GM12865 (cell line): ENCODE data around the gene NPFFR2.
A peak's percentile ranks its signal among the peaks of the same experiment; 100 is the strongest.

Source experiments
- DNase-seq: peaks from one replicate; pipeline ENCODE4 v3.0.0; 2010; ENCODE audit warnings: low read depth
- H3K4me3 ChIP-seq: 2 replicates; pipeline ENCODE4 v1.5.1; 2011; ENCODE audit warnings: mild to moderate bottlenecking, low read depth, low read length, control low read depth
- CTCF ChIP-seq: IDR thresholded peaks from 2 replicates; pipeline ENCODE4 v1.5.1; 2011; ENCODE audit warnings: low read length, control low read depth, low read depth, inconsistent platforms; ENCODE audit not compliant: insufficient read depth; ENCODE audit errors: missing control alignments

Gene NPFFR2

GRCh38 chr4:72179342-72179741 lies 147.5 kb downstream of the NPFFR2 start:
- no peak overlapping the region for H3K4me3 ChIP-seq
- DNase-seq = no peak
- TF ChIP-seq CTCF = no peak

- no peak for TF ChIP-seq CTCF
- H3K4me3 ChIP-seq = no peak overlapping the region
- DNase-seq = peak; percentile 4
Measured at GRCh38 chr4:72186714-72187113, 154.9 kb downstream of the NPFFR2 start.

GRCh38 chr4:72194046-72194445 lies 162.2 kb downstream of the NPFFR2 start:
- TF ChIP-seq CTCF = no peak
- DNase-seq = no peak

DNA sequence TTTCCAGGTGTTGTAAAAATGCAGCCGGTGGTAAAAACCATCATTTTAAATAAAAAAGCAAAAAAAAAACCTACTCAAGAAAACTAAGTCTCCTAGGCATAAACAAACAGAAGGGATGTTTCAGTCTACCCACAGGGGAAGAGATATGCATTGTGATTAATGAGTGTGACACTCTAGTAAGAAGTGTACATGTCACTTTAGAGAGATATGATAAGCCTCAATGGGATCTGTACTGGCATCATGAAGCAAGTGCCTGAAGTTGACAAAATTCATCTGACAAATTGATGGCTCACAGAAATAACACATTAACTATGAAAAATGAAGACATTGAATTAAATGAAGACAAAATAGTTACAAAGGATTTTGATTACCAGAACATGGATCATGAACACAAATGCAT lies 162.7 kb downstream of the NPFFR2 start:
- no peak for TF ChIP-seq CTCF
- no peak for DNase-seq
- H3K4me3 ChIP-seq = no peak overlapping the region

More at GRCh38 chr4:72194046-72194445, 162.2 kb downstream of the NPFFR2 start:
- H3K4me3 ChIP-seq = no peak overlapping the region
